ENCODE results near the gene RNF113B.
A peak's percentile ranks its signal among the peaks of the same experiment; 100 is the strongest.

The RNF113B gene

DNA sequence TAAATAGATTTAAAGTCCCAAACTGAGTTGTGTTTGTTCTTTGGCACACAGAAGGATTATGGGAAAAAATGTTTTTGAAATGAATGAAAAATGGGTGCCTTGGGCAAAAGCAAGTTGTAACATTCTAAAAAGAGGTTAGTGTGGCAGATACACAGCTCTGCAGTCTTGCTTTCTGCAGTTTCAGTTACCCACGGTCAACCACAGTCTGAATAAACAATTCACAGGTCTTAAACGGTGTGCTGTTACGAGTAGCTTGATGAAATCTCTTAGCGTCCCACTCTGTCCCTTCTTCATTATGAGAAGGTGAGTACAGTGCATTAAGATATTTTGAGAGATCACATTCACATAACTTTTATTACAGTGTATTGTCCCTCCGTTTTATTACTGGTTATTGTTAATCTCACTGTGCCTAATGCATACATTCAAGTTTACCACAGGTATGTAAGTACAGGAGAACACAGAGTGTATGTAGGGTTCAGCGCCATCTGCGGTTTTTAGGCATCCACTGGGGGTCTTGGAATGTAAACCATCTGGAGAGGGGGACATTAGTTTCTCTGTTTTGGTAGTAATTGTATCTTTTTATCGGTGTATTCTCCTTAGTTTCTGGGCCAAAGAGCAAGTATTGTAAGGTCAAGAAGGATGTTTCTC is 26.1 kb downstream of the RNF113B start:
- H3K9me3 ChIP-seq (ENCODE audit: insufficient read depth, low read depth, low read length): no peaks in the 10 kb centered on the region

DNA sequence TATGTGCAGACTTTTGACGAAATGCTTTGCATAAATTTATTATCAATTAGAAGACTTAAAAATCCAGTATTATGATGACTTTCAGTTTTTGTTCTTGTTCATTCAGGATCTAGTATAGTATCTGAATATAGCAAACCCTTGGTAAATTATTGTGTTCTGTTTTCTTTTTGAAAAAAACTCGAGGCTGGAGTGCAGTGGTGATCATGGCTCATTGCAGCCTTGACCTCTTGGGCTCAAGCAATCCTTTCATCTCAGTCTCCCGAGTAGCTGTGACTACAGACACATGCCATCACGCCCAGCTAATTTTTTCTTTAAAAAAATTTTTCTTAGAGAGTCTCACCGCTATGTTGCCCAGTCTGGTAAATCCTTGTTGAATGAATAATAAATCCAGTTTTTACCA is 29.5 kb downstream of the RNF113B start:
- peaks cover 14% of the 10 kb centered on the region; the same call in 1 of the 2 replicates for H3K27me3 ChIP-seq (ENCODE audit: insufficient read depth, low read length)
- H3K9me3 ChIP-seq (ENCODE audit: insufficient read depth, low read depth, low read length): no peaks in the 10 kb centered on the region
- no peak overlapping the region for H3K4me3 ChIP-seq (ENCODE audit: low read length)
- no peak overlapping the region for H3K27ac ChIP-seq (ENCODE audit: low read length)
- no peak overlapping the region for H3K9ac ChIP-seq (ENCODE audit: low read depth, low read length)
- H3K36me3 ChIP-seq (ENCODE audit: insufficient read depth, low read depth, low read length): no peaks in the 10 kb centered on the region
- H3K4me1 ChIP-seq (ENCODE audit: insufficient read depth, low read length): peaks cover 19% of the 10 kb centered on the region

More for the DNA sequence above, 26.1 kb downstream of the RNF113B start:
- H3K36me3 ChIP-seq (ENCODE audit: insufficient read depth, low read depth, low read length): 0 out of 2 replicates have a peak, but pooled peaks cover 5% of the 10 kb centered on the region
- no peak overlapping the region for H3K27ac ChIP-seq (ENCODE audit: low read length)
- no peaks in the 10 kb centered on the region for H3K27me3 ChIP-seq (ENCODE audit: insufficient read depth, low read length)
- H3K9ac ChIP-seq (ENCODE audit: low read depth, low read length): no peak overlapping the region
- no peak overlapping the region for H3K4me3 ChIP-seq (ENCODE audit: low read length)
- H3K4me1 ChIP-seq (ENCODE audit: insufficient read depth, low read length): peaks cover 7% of the 10 kb centered on the region

DNA sequence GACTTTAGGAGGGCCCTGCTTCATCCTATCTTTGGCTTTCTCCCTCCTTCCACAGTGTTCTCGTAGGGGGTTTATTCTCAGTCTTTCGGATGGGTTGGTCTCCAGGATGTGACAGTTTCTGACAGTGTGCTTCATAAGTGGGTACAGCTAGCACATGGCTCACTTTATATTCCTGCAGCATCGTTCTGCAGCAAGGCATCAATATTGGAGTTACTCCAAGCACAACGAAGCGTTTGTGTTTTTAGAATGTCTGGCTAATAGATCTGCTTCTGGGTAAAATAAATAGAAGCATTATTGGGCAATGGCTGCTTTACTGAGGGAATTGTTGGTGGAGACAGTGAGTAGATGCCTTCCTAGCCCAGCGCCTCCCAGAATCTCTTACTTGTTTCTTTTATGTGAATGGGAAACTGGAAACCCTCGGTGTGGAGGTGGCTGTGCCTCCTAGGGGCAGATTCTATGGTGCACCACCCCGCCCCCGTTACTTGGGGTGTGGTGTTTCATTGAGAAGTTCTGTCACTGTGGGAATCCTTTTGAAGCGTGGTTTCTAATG is 32.2 kb downstream of the RNF113B start:
- Histone ChIP-seq H3K4me1 (ENCODE audit: insufficient read depth, low read length) (peaks cover 28% of the 10 kb centered on the region), H3K27ac (ENCODE audit: low read length) (no peak overlapping the region), H3K27me3 (ENCODE audit: insufficient read depth, low read length) (peaks cover 29% of the 10 kb centered on the region)

DNA sequence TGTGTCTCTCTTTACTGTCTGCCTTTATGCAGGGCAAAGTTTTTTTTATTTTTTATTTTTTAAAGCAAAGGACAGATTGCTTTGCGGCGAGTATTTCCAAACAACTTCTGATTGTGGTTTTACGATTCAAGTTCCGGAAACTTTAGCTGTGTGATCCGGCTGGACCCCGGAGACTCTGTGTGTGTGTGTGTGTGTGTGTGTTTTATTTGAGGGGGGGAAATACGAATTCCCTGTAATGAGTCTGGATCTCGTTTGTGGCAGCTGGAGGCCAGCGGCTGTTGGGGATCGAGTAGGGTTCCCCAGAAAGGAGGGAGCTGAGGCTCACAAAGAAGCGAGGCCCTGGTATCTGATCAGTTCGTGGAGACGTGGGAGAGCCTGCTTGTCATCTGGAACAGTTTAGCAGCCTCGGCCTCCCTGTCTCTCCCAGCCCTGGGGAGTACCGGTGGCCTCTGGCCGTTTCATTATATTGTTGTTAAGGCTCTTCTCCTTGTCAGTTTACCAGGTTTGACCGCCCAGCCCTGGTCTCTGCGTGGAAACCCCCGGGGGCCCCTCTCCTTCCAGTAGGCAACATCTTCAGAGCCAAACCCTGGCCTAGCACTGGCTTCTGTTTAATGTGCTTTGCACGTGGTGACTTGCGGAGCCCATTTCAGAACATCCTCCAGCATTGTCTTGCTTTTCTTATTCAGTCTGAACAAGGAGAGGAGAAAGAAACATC is 32.9 kb downstream of the RNF113B start:
- Histone ChIP-seq H3K9me3 (ENCODE audit: insufficient read depth, low read depth, low read length) (no peaks in the 10 kb centered on the region), H3K4me3 (ENCODE audit: low read length) (peak overlapping the region; percentile 94), H3K27ac (ENCODE audit: low read length) (no peak overlapping the region), H3K9ac (ENCODE audit: low read depth, low read length) (peak overlapping the region; percentile 78; the same call in 1 of the 2 replicates), H3K4me1 (ENCODE audit: insufficient read depth, low read length) (peaks cover 28% of the 10 kb centered on the region), H3K27me3 (ENCODE audit: insufficient read depth, low read length) (peaks cover 29% of the 10 kb centered on the region), H3K36me3 (ENCODE audit: insufficient read depth, low read depth, low read length) (no peaks in the 10 kb centered on the region)

More for the DNA sequence above, 32.2 kb downstream of the RNF113B start:
- H3K4me3 ChIP-seq (ENCODE audit: low read length): peak overlapping the region; percentile 94
- H3K36me3 ChIP-seq (ENCODE audit: insufficient read depth, low read depth, low read length): no peaks in the 10 kb centered on the region
- no peaks in the 10 kb centered on the region for H3K9me3 ChIP-seq (ENCODE audit: insufficient read depth, low read depth, low read length)
- peak overlapping the region; percentile 78; the same call in 1 of the 2 replicates for H3K9ac ChIP-seq (ENCODE audit: low read depth, low read length)

DNA sequence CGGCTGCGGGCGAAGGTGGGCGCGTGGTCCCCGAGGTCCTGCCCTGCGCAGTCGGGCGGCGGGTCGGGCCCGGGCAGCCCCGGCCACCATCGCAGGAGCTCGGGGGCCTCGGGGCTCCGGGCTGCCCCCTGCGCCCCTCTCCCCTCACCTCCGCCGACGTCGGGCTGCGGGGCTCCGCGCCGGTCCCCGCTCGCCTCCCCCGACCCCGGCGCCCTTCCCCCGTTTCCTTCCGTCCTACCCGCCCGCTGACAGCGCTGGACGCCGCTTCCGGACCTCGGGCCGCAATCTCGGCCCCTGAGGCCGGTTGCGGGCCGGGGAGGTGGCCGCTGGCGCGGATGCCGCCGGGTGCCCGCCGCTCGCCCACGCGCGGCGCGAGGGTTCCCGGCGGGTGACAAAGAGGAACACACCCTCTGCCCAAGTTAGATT is 33.5 kb downstream of the RNF113B start:
- Histone ChIP-seq H3K9me3 (ENCODE audit: insufficient read depth, low read depth, low read length) (no peaks in the 10 kb centered on the region), H3K27me3 (ENCODE audit: insufficient read depth, low read length) (peaks cover 29% of the 10 kb centered on the region), H3K4me1 (ENCODE audit: insufficient read depth, low read length) (peaks cover 28% of the 10 kb centered on the region), H3K4me3 (ENCODE audit: low read length) (peak overlapping the region; percentile 94), H3K9ac (ENCODE audit: low read depth, low read length) (peak overlapping the region; percentile 78; the same call in 1 of the 2 replicates), H3K27ac (ENCODE audit: low read length) (no peak overlapping the region), H3K36me3 (ENCODE audit: insufficient read depth, low read depth, low read length) (no peaks in the 10 kb centered on the region)

DNA sequence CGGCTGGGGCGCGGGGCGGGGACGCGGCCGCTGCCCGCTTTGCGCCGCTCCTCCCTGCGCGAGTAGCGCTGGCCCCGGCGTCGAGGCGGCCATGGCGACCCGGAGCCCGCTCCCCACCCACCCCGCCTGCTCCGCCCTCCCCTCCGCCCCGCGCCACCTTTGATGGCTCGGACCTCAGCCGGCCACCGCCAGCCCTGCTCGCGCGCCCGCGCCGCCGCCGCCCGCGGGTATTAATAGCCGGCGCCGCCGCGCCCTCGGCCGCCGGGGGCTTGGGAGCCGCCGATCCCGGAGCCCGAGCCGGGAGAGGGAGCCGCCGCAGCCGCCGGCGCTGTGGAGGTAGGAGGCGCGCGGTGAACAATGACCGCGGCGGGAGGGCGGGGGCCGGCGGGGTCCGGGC is 33.9 kb downstream of the RNF113B start:
- Histone ChIP-seq H3K27ac (ENCODE audit: low read length) (no peak overlapping the region), H3K9ac (ENCODE audit: low read depth, low read length) (peak overlapping the region; percentile 78; the same call in 1 of the 2 replicates)

DNA sequence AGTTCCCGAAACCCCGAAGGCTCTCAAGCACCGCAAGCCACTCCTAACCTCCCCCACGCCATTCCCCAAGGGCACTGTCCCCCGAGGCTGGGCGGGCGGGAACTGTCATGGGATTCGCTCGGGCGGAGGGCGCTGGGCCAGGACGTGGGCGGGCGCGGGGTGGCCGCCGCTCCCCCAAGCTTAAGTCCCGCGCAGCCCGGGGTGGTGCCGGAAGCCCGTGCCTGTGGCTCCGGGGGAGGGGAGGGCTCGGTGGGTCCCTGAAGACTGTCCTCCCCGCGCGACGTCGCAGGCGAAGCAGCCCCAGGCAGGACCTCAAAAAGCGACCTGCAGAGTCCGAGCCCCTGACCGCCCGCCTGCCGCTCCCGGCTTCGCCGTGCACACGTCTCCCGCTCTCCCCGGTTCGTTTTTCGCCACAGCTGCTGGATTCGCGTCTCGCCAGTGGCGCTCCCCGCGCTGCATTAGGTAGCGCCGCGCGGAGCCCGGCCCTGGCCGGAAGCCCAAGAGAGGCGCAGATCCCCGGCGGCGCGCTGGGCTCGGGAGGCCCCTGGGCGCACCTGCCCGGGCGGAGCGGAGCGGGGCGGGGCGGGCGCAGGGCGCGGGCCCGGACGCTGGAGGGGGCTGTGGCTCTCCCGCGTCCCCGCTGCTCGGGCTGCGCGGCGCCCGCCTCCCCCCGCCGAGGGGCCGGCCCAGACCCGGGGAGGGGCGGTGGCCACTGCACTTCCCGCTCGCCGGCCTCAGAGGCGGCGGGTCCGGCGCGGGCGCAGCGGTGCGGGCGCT is 34.5 kb downstream of the RNF113B start, which contains the start of gene FARP1:
TSS of gene FARP1 (plus strand) at position 715 of the 777 bp plus-strand sequence. CDS start 70,149 bp downstream, outside the sequence.
- Histone ChIP-seq H3K9me3 (ENCODE audit: insufficient read depth, low read depth, low read length) (no peaks in the 10 kb centered on the region), H3K27me3 (ENCODE audit: insufficient read depth, low read length) (peaks cover 29% of the 10 kb centered on the region), H3K4me3 (ENCODE audit: low read length) (peak within 1 kb of the TSS; percentile 94), H3K36me3 (ENCODE audit: insufficient read depth, low read depth, low read length) (no peaks in the 10 kb centered on the region), H3K9ac (ENCODE audit: low read depth, low read length) (peak within 1 kb of the TSS; percentile 78; the same call in 1 of the 2 replicates), H3K27ac (ENCODE audit: low read length) (no peak within 1 kb of the TSS), H3K4me1 (ENCODE audit: insufficient read depth, low read length) (peaks cover 28% of the 10 kb centered on the region)

More for the DNA sequence above, 33.9 kb downstream of the RNF113B start:
- Histone ChIP-seq H3K27me3 (ENCODE audit: insufficient read depth, low read length) (peaks cover 29% of the 10 kb centered on the region), H3K9me3 (ENCODE audit: insufficient read depth, low read depth, low read length) (no peaks in the 10 kb centered on the region), H3K4me3 (ENCODE audit: low read length) (peak overlapping the region; percentile 94; the same call in 1 of the 2 replicates), H3K4me1 (ENCODE audit: insufficient read depth, low read length) (peaks cover 28% of the 10 kb centered on the region), H3K36me3 (ENCODE audit: insufficient read depth, low read depth, low read length) (no peaks in the 10 kb centered on the region)

DNA sequence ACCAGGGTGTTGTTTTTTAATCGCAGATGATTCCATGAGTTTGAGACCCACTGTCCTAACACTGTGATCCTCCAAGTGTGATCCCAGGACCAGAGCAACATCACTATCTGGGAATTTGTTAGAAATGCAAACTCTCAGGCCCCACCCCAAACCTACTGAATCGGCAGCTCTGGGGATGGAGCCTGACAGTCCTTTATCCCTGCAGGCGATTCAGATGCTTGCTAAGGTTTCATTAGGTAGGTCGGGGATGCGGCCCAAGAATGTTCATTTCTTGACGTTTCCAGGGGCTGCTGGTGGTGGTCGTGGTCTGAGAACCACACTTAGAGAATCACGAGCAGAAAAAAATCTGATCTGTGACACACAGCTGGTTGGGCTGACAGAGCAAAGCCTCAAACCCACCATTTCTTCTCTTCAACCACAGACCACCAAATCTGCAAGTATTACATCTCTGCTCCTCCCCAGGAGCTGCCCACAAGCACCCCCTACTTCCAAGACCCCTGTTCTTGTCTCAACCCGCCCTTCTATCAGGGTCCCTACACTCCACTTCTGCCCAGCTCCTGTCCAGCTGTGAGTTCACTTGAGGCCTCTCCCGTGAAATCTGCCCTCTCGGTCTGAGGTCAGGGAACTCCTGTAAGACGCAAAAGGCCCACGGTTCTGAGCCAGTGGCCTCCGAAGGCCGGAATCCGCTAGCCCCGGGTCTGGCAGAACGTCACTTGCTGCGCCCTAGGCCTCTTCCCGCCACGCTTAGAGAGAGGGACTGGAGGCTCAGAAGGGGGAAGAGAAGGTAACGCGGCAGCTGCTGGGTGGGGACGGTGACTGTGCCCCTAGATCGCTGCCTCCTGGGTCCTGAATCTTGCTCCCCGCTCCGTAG is 35.3 kb downstream of the RNF113B start:
- Histone ChIP-seq H3K27me3 (ENCODE audit: insufficient read depth, low read length) (peaks cover 29% of the 10 kb centered on the region), H3K4me1 (ENCODE audit: insufficient read depth, low read length) (peaks cover 21% of the 10 kb centered on the region), H3K4me3 (ENCODE audit: low read length) (peak overlapping the region; percentile 77), H3K9ac (ENCODE audit: low read depth, low read length) (peak overlapping the region; percentile 60; the same call in 1 of the 2 replicates), H3K27ac (ENCODE audit: low read length) (no peak overlapping the region), H3K9me3 (ENCODE audit: insufficient read depth, low read depth, low read length) (no peaks in the 10 kb centered on the region), H3K36me3 (ENCODE audit: insufficient read depth, low read depth, low read length) (no peaks in the 10 kb centered on the region)

DNA sequence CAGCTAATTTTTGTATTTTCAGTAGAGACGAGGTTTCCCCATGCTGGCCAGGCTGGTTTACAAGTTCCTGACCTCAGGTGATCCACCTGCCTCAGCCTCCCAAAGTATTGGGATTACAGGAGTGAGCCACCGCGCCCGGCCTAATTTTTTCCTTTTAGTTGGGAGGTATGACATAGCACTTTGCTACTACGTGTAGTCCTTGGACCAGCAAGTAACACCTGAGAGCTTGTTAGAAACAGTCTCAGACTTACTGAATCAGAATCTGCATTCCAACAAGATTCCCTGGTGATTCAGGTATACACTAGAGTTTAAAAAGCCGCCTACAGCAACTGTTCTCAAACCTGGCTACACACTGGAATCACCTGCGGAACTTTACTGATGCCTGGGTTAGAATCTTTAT is 36.0 kb downstream of the RNF113B start:
- H3K9me3 ChIP-seq (ENCODE audit: insufficient read depth, low read depth, low read length): no peaks in the 10 kb centered on the region
- H3K9ac ChIP-seq (ENCODE audit: low read depth, low read length): no peak overlapping the region
- H3K4me1 ChIP-seq (ENCODE audit: insufficient read depth, low read length): peaks cover 21% of the 10 kb centered on the region
- H3K4me3 ChIP-seq (ENCODE audit: low read length): peak overlapping the region; percentile 77; the same call in 1 of the 2 replicates
- no peak overlapping the region for H3K27ac ChIP-seq (ENCODE audit: low read length)
- peaks cover 29% of the 10 kb centered on the region for H3K27me3 ChIP-seq (ENCODE audit: insufficient read depth, low read length)
- H3K36me3 ChIP-seq (ENCODE audit: insufficient read depth, low read depth, low read length): no peaks in the 10 kb centered on the region

DNA sequence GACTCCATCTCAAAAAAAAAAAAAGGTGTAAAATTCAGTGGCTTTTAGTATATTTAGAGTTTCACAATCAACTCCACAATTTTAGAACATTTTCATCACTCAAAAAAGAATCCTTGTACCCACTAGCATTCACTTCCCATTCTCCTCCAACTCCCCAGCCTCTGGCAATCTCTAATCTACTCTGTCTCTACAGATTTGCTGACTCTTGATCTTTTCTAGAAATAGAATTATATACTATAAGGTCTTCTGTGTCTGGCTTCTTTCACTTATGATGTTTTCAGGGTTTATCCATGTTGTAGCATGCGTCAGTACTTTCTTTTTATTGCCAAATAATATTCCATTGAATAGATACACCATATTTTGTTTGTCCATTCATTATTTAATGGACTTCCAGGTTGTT is 42.2 kb downstream of the RNF113B start:
- no peaks in the 10 kb centered on the region for H3K4me1 ChIP-seq (ENCODE audit: insufficient read depth, low read length)
- H3K27ac ChIP-seq (ENCODE audit: low read length): no peak overlapping the region
- H3K4me3 ChIP-seq (ENCODE audit: low read length): no peak overlapping the region
- H3K36me3 ChIP-seq (ENCODE audit: insufficient read depth, low read depth, low read length): no peaks in the 10 kb centered on the region
- no peaks in the 10 kb centered on the region for H3K9me3 ChIP-seq (ENCODE audit: insufficient read depth, low read depth, low read length)
- H3K27me3 ChIP-seq (ENCODE audit: insufficient read depth, low read length): no peaks in the 10 kb centered on the region
- no peak overlapping the region for H3K9ac ChIP-seq (ENCODE audit: low read depth, low read length)
